Activated B cell treated with CpG ODN at 0.5 μM for 24 hours (primary cell): ENCODE results near the gene MACROD2. TPM values are rescaled to one million over a fixed set of nuclear protein-coding genes. Genes with fewer than 3 reads are reported as not detected.

Experiments used
- ATAC-seq: fragments of 200-7000 bp; cut with Tn5 transposase; one replicate; pipeline ENCODE4 v1.10.0; 2021; ENCODE audit warnings: low read depth, mild to moderate bottlenecking, moderate library complexity
- CTCF ChIA-PET: fragments of 350-600 bp; sonication (Branson Sonifier 250); formaldehyde crosslinking; loops from one replicate; lab custom pipeline; 2021; ENCODE audit warnings: antibody characterized with exemption; lab: Charles Lee
- POLR2A ChIA-PET: fragments of 350-600 bp; sonication (Branson Sonifier 250); formaldehyde crosslinking; loops from one replicate; lab custom pipeline; 2021; ENCODE audit warnings: antibody characterized with exemption; lab: Charles Lee
- DNase-seq: peaks from one replicate; pipeline ENCODE4 v3.0.0; 2022
- H3K27ac Mint-ChIP-seq: one replicate; pipeline ENCODE4 v1.8.0; 2020; ENCODE audit warnings: mixed read lengths
- H3K27me3 Mint-ChIP-seq: one replicate; pipeline ENCODE4 v1.8.0; 2021; ENCODE audit warnings: mixed read lengths
- H3K36me3 Mint-ChIP-seq: one replicate; pipeline ENCODE4 v1.8.0; 2021; ENCODE audit warnings: low read depth, mixed read lengths
- H3K4me1 Mint-ChIP-seq: one replicate; pipeline ENCODE4 v1.8.0; 2021; ENCODE audit warnings: mixed read lengths
- H3K4me3 Mint-ChIP-seq: one replicate; pipeline ENCODE4 v1.8.0; 2020; ENCODE audit warnings: mild to moderate bottlenecking, mixed read lengths
- H3K9me3 Mint-ChIP-seq: one replicate; pipeline ENCODE4 v1.8.0; 2020; ENCODE audit warnings: mixed read lengths
- CTCF ChIP-seq: fragments of 200-600 bp; IDR thresholded peaks from one replicate; pipeline ENCODE4 v1.8.0; 2022; ENCODE audit warnings: antibody characterized with exemption, mild to moderate bottlenecking
- intact Hi-C: fragments of 100-400 bp; cut with micrococcal nuclease; formaldehyde crosslinking; loops from one replicate; pipeline ENCODE4 v1.15.1; 2024
- total RNA-seq: library from RNA; stranded (reverse); gene quantifications from 2 replicates; pipeline ENCODE4 v1.2.3, GENCODE V29; 2022

The MACROD2 gene
- total RNA-seq, 1 donor from 2014 or later, result 55.1 TPM

GRCh38 chr20:15379681-15380296, 1384.5 kb downstream of the MACROD2 start:
- CTCF ChIA-PET, result no interaction called here
- Mint-ChIP-seq H3K27ac (no peak overlapping the region), H3K9me3 (no peaks in the 10 kb centered on the region), H3K4me3 (no peak overlapping the region), H3K27me3 (no peaks in the 10 kb centered on the region), H3K4me1 (no peaks in the 10 kb centered on the region), H3K36me3 (no peaks in the 10 kb centered on the region)
- POLR2A ChIA-PET, result no interaction called here
- no peak for TF ChIP-seq CTCF
- no peak for DNase-seq
- intact Hi-C loops, result loop anchor here (10.0 kb wide), 1 partner anchor 115 kb away; no protein-coding TSS in a partner anchor
- no peak for ATAC-seq

GRCh38 chr20:15380770-15381169, 1385.5 kb downstream of the MACROD2 start:
- intact Hi-C loops, result no loop called here
- no peak overlapping the region for H3K27ac Mint-ChIP-seq
- POLR2A ChIA-PET, result no interaction called here
- ATAC-seq (no peak), DNase-seq (no peak)
- H3K4me1 Mint-ChIP-seq, result no peaks in the 10 kb centered on the region
- TF ChIP-seq CTCF, result no peak
- no peak overlapping the region for H3K4me3 Mint-ChIP-seq
- no peaks in the 10 kb centered on the region for H3K36me3 Mint-ChIP-seq
- no peaks in the 10 kb centered on the region for H3K27me3 Mint-ChIP-seq
- no peaks in the 10 kb centered on the region for H3K9me3 Mint-ChIP-seq
- CTCF ChIA-PET, result no interaction called here

GRCh38 chr20:15387228-15387627, 1391.9 kb downstream of the MACROD2 start:
- H3K36me3 Mint-ChIP-seq, result no peaks in the 10 kb centered on the region
- no peaks in the 10 kb centered on the region for H3K27me3 Mint-ChIP-seq
- no peaks in the 10 kb centered on the region for H3K9me3 Mint-ChIP-seq
- DNase-seq (no peak), ATAC-seq (no peak)
- no peak for TF ChIP-seq CTCF
- POLR2A ChIA-PET, result no interaction called here
- intact Hi-C loops, result no loop called here
- H3K4me3 Mint-ChIP-seq, result no peak overlapping the region
- H3K27ac Mint-ChIP-seq, result no peak overlapping the region
- CTCF ChIA-PET, result no interaction called here
- H3K4me1 Mint-ChIP-seq, result no peaks in the 10 kb centered on the region

GRCh38 chr20:15395457-15395856, 1400.1 kb downstream of the MACROD2 start:
- H3K27me3 Mint-ChIP-seq, result no peaks in the 10 kb centered on the region
- TF ChIP-seq CTCF, result no peak
- ATAC-seq (no peak), DNase-seq (no peak)
- CTCF ChIA-PET, result no interaction called here
- H3K36me3 Mint-ChIP-seq, result no peaks in the 10 kb centered on the region
- POLR2A ChIA-PET, result no interaction called here
- intact Hi-C loops, result no loop called here
- H3K27ac Mint-ChIP-seq, result no peak overlapping the region
- H3K4me3 Mint-ChIP-seq, result no peak overlapping the region
- no peaks in the 10 kb centered on the region for H3K4me1 Mint-ChIP-seq
- H3K9me3 Mint-ChIP-seq, result no peaks in the 10 kb centered on the region

- Mint-ChIP-seq H3K4me3 (no peak overlapping the region), H3K27me3 (no peaks in the 10 kb centered on the region), H3K36me3 (no peaks in the 10 kb centered on the region), H3K9me3 (no peaks in the 10 kb centered on the region), H3K4me1 (no peaks in the 10 kb centered on the region), H3K27ac (no peak overlapping the region)
- intact Hi-C loops, result no loop called here
- POLR2A ChIA-PET, result no interaction called here
- CTCF ChIA-PET, result no interaction called here
- no peak for ATAC-seq
- TF ChIP-seq CTCF, result no peak
- no peak for DNase-seq
Measured at GRCh38 chr20:15396026-15396425, 1400.7 kb downstream of the MACROD2 start.
